Right atrium auricular region (tissue), 2 donors: ENCODE data around the gene EXOC6B. TPM values are rescaled to one million over a fixed set of nuclear protein-coding genes. Genes with fewer than 3 reads are reported as not detected.

ENCODE experiments used
- DNase-seq: peaks from one replicate; pipeline ENCODE4 v3.0.0-alpha.2; 2019; ENCODE audit warnings: low spot score
- H3K27ac ChIP-seq, 2 donors: fragments of 200-600 bp; sonication (generic); 1 replicate in 1 of 2; 2 replicates in 1 of 2; pipeline ENCODE4 v1.5.1; 2016 to 2019
- H3K27me3 ChIP-seq, 2 donors: fragments of 200-600 bp; sonication (generic); one replicate each; pipeline versions ENCODE4 v1.5.1 to v1.6.0; 2017 to 2019
- H3K36me3 ChIP-seq: fragments of 200-600 bp; sonication (generic); one replicate; pipeline ENCODE4 v1.5.1; 2016
- H3K4me1 ChIP-seq, 2 donors: fragments of 200-600 bp; sonication (generic); one replicate each; pipeline versions ENCODE4 v1.5.1 to v1.6.0; 2017 to 2019
- H3K4me3 ChIP-seq, 2 donors: fragments of 200-600 bp; sonication (generic); 1 replicate in 1 of 2; 2 replicates in 1 of 2; pipeline ENCODE4 v1.5.1; 2017 to 2019; ENCODE audit warnings: mild to moderate bottlenecking in 1 of 2, moderate library complexity in 1 of 2
- H3K9me3 ChIP-seq, 2 donors: fragments of 200-600 bp; sonication (generic); one replicate each; pipeline ENCODE4 v1.5.1; 2019
- CTCF ChIP-seq, 2 donors: fragments of 200-600 bp; sonication (generic); IDR thresholded peaks; one replicate each; pipeline ENCODE4 v1.5.1; 2019; ENCODE audit warnings: antibody characterized with exemption in 2 of 2
- total RNA-seq, 2 donors: library from RNA; depleted of rRNA; stranded (reverse); fragments of >200 nt; gene quantifications; one replicate each; pipeline ENCODE4 v1.1.0, GENCODE V29; 2016

The EXOC6B gene
- total RNA-seq, 2 donors from 2014 or later = 80.5 to 111 TPM

- Histone ChIP-seq H3K36me3 (no peaks in the 10 kb centered on the region), H3K27me3 (no peaks in the 10 kb centered on the region), H3K4me1 (no peaks in the 10 kb centered on the region), H3K9me3 (no peaks in the 10 kb centered on the region), H3K4me3 (no peak overlapping the region), H3K27ac (no peak overlapping the region)
- no peak for DNase-seq
- no peak for TF ChIP-seq CTCF (IDR thresholded peaks at IDR 0.05)
Observed at GRCh38 chr2:72300147-72300684, 525.6 kb downstream of the EXOC6B start.

GRCh38 chr2:72293620-72294019 lies 532.2 kb downstream of the EXOC6B start:
- no peaks in the 10 kb centered on the region for H3K4me1 ChIP-seq
- DNase-seq = no peak
- no peak overlapping the region for H3K27ac ChIP-seq
- H3K27me3 ChIP-seq = no peaks in the 10 kb centered on the region
- no peak for TF ChIP-seq CTCF (IDR thresholded peaks at IDR 0.05)
- no peak overlapping the region for H3K4me3 ChIP-seq
- H3K36me3 ChIP-seq = no peaks in the 10 kb centered on the region
- H3K9me3 ChIP-seq = no peaks in the 10 kb centered on the region

GRCh38 chr2:72292433-72292832 lies 533.4 kb downstream of the EXOC6B start:
- no peak for DNase-seq
- H3K27me3 ChIP-seq = no peaks in the 10 kb centered on the region
- TF ChIP-seq CTCF (IDR thresholded peaks at IDR 0.05) = no peak
- H3K27ac ChIP-seq = no peak overlapping the region
- no peaks in the 10 kb centered on the region for H3K4me1 ChIP-seq
- H3K36me3 ChIP-seq = no peaks in the 10 kb centered on the region
- H3K9me3 ChIP-seq = no peaks in the 10 kb centered on the region
- H3K4me3 ChIP-seq = no peak overlapping the region

DNA sequence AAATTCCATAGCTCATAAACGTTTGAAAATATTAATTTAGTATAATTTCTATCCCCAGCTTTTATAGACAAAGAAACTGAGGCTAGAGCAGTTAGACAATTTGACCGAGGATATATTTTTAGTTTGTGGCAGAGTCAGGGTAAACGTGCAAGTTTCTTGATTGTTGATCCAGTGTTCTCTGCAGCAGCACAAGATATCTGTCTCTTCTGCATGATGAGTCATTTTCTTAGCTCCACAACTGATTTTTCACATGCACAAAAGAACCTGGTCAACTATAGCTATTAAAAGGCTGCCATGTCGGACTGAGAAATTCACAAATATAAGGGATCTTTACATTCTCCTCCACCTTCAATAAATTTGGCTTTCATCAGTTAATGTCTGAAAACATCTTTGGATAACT lies 534.8 kb downstream of the EXOC6B start:
- Histone ChIP-seq H3K4me3 (no peak overlapping the region), H3K27me3 (no peaks in the 10 kb centered on the region), H3K4me1 (no peaks in the 10 kb centered on the region), H3K36me3 (no peaks in the 10 kb centered on the region), H3K9me3 (no peaks in the 10 kb centered on the region), H3K27ac (no peak overlapping the region)
- DNase-seq = no peak
- TF ChIP-seq CTCF (IDR thresholded peaks at IDR 0.05) = no peak

DNA sequence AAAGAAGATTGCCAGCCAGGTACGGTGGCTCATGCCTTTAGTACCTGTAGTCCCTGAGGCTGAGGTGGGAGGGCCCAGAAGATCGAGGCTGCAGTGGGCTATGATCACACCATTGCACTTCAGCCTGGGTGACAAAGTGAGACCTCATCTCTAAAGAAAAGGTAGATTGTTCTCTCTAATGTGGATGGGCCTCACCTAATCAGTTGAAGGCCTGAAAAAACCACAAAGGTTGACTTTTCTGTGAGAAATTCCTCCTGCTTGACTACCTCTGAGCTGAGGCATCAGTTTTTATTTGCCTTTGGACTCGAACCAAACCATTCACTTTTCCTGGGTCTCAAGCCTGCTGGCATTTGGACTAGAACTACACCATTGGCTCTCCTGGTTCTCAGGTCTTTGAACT lies 536.1 kb downstream of the EXOC6B start:
- no peak for TF ChIP-seq CTCF (IDR thresholded peaks at IDR 0.05)
- Histone ChIP-seq H3K36me3 (no peaks in the 10 kb centered on the region), H3K27ac (no peak overlapping the region), H3K4me1 (no peaks in the 10 kb centered on the region), H3K27me3 (no peaks in the 10 kb centered on the region), H3K9me3 (no peaks in the 10 kb centered on the region), H3K4me3 (no peak overlapping the region)
- DNase-seq = no peak

DNA sequence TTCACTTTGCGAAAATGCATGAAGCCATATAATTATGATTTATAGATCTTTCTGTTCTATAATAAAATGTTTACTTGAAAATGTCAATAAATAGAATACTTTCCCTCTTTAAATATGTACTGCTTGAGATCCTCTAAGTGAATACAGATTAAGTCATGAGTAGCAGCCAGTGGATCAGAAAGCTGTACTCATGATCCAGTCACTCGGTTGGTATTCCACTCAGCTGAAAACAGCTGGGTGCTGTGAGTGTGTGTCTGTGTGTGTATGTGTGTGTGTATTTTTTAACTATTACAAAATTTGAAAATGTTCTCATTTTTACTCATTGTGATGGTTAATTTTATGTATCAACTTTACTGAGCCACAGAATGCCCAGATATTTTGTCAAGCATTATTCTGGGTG lies 536.5 kb downstream of the EXOC6B start:
- H3K9me3 ChIP-seq = no peaks in the 10 kb centered on the region
- no peak overlapping the region for H3K27ac ChIP-seq
- no peaks in the 10 kb centered on the region for H3K4me1 ChIP-seq
- H3K27me3 ChIP-seq = no peaks in the 10 kb centered on the region
- no peak for TF ChIP-seq CTCF (IDR thresholded peaks at IDR 0.05)
- H3K36me3 ChIP-seq = no peaks in the 10 kb centered on the region
- no peak for DNase-seq
- no peak overlapping the region for H3K4me3 ChIP-seq
